GM15510 (cell line): ENCODE results near the gene BCL11B.

Experiments
- POLR2A ChIP-seq: IDR thresholded peaks from 3 replicates; pipeline ENCODE4 v1.6.1; 2011; ENCODE audit warnings: borderline replicate concordance; ENCODE audit not compliant: insufficient read length; ENCODE audit errors: extremely low read depth

BCL11B gene

DNA sequence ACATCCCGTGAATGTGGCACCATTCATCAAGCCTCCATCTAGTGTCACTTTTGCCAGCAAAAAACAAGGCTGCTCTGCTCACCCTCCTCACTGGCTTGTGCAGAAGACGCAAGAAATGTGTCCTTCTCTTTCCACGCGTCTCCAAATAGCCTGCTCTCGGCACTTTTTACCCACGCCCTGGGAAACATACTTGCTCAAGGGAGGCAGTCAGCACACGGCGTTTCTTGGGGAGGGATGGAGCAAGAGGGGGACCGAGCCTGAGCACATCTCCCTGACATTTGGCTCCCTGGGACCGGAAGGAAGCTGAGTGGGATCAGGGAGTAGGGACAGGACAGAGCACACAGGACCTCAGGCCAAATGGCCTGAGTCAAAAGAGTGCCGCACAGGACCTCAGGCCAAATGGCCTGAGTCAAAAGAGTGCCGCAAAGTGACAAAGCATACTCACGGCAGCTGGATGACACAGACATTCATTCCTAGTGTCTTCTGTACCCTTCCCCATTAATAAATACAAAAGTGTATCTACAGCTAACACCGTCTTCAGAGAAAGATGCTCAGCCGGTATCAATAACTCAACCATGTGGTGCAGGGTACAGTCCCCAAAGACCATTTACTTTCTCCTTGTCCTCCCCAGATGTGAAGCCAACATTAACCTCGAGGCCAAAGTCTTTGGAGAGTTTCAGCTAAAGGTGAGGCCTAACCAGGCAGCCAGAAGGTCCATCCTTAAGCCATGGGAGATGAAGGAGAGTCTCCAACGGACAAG is 7.1 kb downstream of the BCL11B start:
- TF ChIP-seq POLR2A = no peak

GRCh38 chr14:99263564-99264330 is 8.2 kb downstream of the BCL11B start:
- TF ChIP-seq POLR2A = no peak

DNA sequence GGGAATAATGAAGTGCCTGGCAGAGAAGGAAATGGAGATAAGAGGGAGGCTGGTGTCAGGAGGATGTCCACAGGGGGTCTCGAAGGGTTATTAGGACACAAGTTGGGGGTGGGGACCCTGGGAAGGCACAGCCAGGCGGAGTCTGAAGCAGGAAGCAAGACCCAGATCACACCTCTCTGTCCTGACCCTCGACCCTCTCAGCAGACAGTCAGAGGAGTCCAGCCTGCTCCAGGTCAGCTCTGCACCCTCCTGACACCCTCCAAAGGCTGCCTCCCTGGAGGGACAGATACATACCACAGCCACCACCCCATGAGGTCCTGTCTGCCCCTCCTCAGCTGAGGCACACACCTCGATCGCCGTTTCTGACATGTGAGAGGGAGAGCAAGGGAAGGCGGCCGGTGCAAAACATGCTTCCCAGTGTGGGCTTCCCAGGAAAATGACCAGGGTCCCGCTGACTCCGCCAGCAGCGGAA is 9.0 kb downstream of the BCL11B start:
- TF ChIP-seq POLR2A = no peak

DNA sequence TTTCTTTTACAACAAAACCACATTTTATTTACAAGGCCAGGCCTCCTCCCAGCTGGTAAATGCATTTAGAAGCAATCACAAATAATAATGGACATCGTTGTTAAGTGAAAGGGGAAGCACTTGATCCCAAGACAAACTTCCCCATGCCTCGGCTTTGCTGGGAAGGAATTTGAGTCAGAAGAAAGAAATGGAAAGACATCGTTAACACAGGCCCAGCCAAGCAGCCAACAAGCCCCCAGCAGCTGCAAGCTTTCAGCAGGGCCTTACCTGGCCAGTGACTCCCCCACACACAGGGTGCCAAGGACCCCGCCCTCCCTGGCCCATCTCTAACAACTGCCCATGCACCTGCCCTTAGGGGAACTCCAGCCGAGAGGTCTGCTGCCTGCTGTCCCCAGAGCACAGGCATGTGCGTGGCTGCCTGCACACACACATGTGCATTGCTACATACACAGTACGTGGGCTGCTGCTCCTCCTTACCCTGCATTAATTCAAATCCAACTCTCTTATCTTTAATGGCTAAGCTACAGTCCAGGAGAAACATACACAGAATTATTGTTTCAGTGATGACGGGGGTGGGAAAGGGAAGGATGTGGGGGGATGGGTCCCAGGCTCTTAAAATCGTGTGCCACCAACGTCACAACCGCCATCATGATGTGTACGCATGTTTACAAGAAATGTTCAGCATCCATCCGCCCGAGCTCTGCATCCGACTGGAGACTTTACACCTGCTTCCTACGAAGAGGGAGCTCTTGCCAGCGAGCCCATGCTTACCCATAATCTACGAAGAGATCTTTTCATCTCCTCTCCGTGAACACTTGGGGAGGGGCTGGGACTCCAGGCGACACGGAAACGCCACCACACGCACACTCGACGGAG is 9.8 kb downstream of the BCL11B start:
- no peak for TF ChIP-seq POLR2A

DNA sequence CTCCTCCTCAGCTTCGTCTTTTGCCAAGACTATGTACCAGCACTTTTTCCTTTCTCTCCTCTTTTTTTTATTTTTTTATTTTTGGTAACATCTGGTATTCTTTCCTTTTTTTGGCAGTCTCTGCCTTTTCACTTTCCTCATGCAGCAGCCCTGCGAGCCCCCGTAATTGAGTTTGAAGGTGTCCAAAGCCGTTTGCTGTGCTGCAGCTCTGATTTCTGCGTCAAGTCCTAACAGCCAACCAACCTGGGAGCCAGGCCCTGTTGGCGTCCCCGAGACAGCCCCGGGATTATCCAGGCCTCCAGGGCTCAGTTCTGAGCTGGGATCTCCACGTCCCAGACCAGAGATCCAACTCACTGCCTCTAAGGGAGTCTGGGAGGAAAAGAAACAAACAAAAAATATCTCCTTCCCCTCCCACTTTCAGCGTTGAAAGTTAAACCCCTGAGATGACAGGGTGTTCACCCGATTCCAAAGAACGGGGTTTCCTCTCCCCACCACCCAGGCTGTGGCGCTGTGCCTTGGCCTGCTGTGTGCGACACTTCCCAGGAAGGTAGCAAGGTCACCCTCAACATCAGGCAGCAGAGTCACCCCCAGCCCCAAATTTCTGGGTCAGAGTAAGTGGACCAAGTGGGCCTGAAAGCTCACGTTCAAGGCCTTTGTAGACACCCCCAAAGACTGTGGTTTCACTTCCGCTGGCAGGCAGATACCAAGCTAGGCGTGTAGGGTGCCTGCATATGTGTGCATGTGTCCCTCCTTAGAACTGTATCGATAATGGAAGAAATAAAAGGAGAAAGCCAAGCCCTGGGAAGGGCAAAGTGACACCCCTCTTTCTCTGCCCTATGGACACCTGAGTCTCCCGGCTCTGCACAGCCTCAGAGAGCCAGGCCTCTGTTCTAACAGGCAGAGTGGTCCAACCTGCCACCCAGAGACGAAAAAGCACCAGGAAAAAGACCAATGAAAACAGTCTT is 11.1 kb downstream of the BCL11B start:
- no peak for TF ChIP-seq POLR2A

GRCh38 chr14:99260116-99260515 is 11.9 kb downstream of the BCL11B start:
- no peak for TF ChIP-seq POLR2A

DNA sequence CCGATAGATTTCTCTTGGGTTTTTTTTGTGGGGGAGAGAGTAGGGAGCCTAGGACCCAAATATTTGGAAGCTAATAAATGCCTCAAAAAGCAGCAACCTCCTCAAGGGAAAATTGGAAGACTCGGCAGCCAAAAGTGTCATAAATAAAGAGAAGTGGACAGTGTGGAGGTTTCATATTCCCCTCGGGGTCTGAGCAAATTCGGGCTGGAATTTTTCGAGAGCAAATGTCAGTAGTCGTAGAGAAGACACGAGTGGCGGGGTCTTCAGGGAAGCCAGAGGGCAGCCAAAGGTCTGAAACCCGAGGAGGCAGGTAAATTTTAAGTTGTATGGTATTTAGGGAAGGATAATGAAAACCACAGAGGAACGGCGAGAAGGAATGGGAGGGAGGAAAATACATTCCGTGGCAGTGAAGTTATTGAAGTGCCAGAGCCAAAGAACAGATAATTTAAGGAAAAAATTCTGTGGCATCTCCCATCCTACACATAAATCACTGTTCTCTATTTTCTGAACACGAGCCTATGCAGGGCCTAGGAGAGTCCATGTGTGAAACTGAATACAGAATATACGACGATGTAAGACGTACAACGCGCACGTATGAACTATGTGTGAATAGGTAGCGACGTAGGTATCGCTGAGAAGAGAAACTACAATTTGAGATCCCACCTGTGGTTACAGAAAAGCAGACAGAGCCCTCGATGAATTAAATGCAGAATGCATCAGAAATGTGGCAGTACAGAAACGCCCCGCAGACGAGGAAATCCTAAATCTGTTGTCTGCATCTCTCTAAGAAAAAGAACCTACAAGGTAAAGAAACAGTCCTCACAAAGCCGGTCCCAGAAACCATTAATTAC is 12.9 kb downstream of the BCL11B start:
- TF ChIP-seq POLR2A = no peak

DNA sequence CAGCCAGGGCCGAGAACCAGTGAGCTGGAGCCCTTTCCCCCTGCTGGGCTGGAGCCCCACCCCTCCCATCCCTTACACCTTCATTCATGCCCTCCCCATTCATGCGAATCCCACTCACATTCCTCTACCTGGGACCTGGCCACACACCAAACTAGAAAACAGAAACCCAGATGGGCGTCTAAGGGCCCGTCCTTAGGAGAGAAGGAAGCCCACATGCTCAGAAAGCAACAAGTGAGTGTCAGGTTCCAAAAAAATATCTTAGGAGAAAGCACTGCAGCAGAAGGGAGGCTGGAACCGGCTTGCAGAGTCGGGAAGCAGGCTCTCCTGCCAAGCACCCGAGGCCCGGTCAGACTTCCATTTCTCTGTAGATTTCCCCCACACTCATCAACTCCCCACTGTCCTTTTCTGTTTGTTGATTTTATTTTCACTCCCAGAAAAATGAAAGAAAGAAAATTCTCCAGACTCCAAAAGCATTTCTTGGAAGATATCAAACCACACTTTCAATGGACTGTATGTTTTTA is 13.6 kb downstream of the BCL11B start:
- TF ChIP-seq POLR2A = no peak

DNA sequence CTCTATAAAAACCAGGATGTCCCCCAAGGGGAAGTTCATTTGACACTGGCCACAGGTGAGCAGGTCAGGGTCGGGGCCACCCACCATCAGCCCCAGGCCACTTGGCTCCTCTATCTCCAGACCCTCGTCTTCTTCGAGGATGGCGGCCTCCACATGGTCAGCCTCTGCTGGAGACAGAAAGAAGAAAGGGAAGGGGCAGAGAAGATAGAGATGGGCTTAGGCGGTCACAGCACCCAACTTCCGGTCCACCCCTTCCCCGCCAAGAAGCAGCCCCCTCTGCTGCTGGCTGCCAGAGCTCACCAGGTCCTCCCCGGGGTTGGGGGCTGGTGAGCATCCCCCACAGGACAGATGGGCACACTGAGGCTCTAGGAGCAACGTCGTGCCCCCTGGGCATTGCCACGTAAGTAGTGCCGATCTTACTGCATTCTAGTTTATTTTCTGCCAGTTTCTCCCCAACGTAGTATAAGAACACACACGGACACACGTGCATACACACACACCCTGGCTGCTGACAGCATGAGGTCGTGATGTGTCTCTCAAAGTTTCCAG is 14.2 kb downstream of the BCL11B start:
- no peak for TF ChIP-seq POLR2A

DNA sequence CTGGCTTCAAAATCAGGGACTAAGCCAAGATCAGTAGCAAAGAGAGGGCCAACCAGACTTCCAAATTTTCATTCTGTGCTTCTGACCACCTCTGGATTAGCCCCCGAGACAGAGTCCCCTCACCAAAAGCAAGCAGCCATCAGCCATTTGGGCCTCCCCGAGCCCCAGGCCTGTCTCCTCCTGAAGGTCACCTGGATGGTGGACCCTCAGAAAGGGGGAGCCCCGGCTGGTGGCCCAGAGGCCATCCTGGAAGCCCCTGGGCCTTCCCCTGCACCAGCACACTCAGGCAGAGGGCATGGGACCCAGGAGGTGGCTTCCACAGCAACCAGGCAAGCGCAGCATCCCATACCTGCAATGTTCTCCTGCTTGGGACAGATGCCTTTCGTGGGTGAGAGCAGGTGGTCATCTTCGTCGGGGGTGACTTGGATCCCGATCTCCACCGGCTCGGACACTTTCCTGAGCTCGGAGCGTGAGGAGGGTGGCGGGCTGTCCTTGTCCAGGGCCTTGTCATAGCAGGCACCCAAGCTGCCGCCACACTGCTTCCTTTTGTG is 14.8 kb downstream of the BCL11B start:
- TF ChIP-seq POLR2A = no peak

GRCh38 chr14:99256483-99256874 is 15.5 kb downstream of the BCL11B start:
- TF ChIP-seq POLR2A = no peak
